Immature natural killer cell (primary cell): ENCODE data around the gene CCR6. TPM values are rescaled to one million over a fixed set of nuclear protein-coding genes. Genes with fewer than 3 reads are reported as not detected.

Source experiments
- DNase-seq, 3 donors: peaks; one replicate each; pipeline ENCODE4 v3.0.0; 2022; ENCODE audit warnings: mixed read lengths in 1 of 3
- H3K27ac Mint-ChIP-seq, 6 donors: one replicate each; pipeline ENCODE4 v1.8.0; 2020; ENCODE audit warnings: mixed read lengths in 6 of 6, mild to moderate bottlenecking in 5 of 6, inconsistent platforms in 4 of 6, moderate library complexity in 3 of 6
- H3K27me3 Mint-ChIP-seq, 3 donors: one replicate each; pipeline ENCODE4 v1.8.0; 2020 to 2021; ENCODE audit warnings: low read depth in 3 of 3, mild to moderate bottlenecking in 3 of 3, mixed read lengths in 3 of 3, moderate library complexity in 3 of 3, inconsistent platforms in 1 of 3
- H3K36me3 Mint-ChIP-seq, 3 donors: one replicate each; pipeline ENCODE4 v1.8.0; 2020; ENCODE audit warnings: mixed read lengths in 3 of 3, inconsistent platforms in 2 of 3, mild to moderate bottlenecking in 2 of 3
- H3K4me1 Mint-ChIP-seq, 2 donors: one replicate each; pipeline ENCODE4 v1.8.0; 2020; ENCODE audit warnings: inconsistent platforms in 2 of 2, mild to moderate bottlenecking in 2 of 2, mixed read lengths in 2 of 2, moderate library complexity in 1 of 2
- H3K4me3 Mint-ChIP-seq, 5 donors: one replicate each; pipeline ENCODE4 v1.8.0; 2020; ENCODE audit warnings: mild to moderate bottlenecking in 5 of 5, mixed read lengths in 5 of 5, inconsistent platforms in 3 of 5, moderate library complexity in 3 of 5
- H3K9me3 Mint-ChIP-seq, 6 donors: one replicate each; pipeline ENCODE4 v1.8.0; 2020; ENCODE audit warnings: mild to moderate bottlenecking in 6 of 6, mixed read lengths in 6 of 6, inconsistent platforms in 4 of 6, moderate library complexity in 3 of 6
- polyA plus RNA-seq, 3 donors: library from polyadenylated mRNA; unstranded; fragments of 300-500 nt; fragmentation: Illumina TruSeq; gene quantifications; one replicate each; pipeline ENCODE4 v1.2.3, GENCODE V29; 2021

The CCR6 gene
- polyA plus RNA-seq, 3 donors from 2014 or later: 0.79 to 2.3 (median 1.8) TPM

GRCh38 chr6:167092672-167093339 is 30.1 kb upstream of the CCR6 start:
- peak overlapping the region; percentile 59 to 80 (median 73) for H3K4me3 Mint-ChIP-seq
- no peaks in the 10 kb centered on the region for H3K36me3 Mint-ChIP-seq
- peaks cover 0 to 4% (median under 1%) of the 10 kb centered on the region in 6 donors for H3K9me3 Mint-ChIP-seq
- H3K27me3 Mint-ChIP-seq: peaks cover 0 to 5% (median 3%) of the 10 kb centered on the region in 3 donors
- peak overlapping the region in 5 of 6 donors; percentile 27 to 76 (median 70) for H3K27ac Mint-ChIP-seq
- DNase-seq: no peak
- H3K4me1 Mint-ChIP-seq: peaks cover 35 to 50% of the 10 kb centered on the region in 2 donors

GRCh38 chr6:167093406-167093921 is 29.4 kb upstream of the CCR6 start:
- peak overlapping the region; percentile 59 to 80 (median 73) for H3K4me3 Mint-ChIP-seq
- peaks cover 0 to 8% (median 3%) of the 10 kb centered on the region in 3 donors for H3K27me3 Mint-ChIP-seq
- H3K9me3 Mint-ChIP-seq: no peaks in the 10 kb centered on the region
- H3K27ac Mint-ChIP-seq: peak overlapping the region in 5 of 6 donors; percentile 12 to 79 (median 75)
- H3K4me1 Mint-ChIP-seq: peaks cover 35 to 50% of the 10 kb centered on the region in 2 donors
- H3K36me3 Mint-ChIP-seq: no peaks in the 10 kb centered on the region
- no peak for DNase-seq

GRCh38 chr6:167093922-167094432 is 28.9 kb upstream of the CCR6 start:
- H3K27me3 Mint-ChIP-seq: peaks cover under 1 to 8% (median 3%) of the 10 kb centered on the region in 3 donors
- DNase-seq: peak; percentile 52 to 69 (median 63)
- peaks cover 35 to 50% of the 10 kb centered on the region in 2 donors for H3K4me1 Mint-ChIP-seq
- peak overlapping the region; percentile 51 to 79 (median 69) for H3K27ac Mint-ChIP-seq
- peak overlapping the region; percentile 59 to 80 (median 73) for H3K4me3 Mint-ChIP-seq
- H3K9me3 Mint-ChIP-seq: no peaks in the 10 kb centered on the region
- H3K36me3 Mint-ChIP-seq: no peaks in the 10 kb centered on the region

GRCh38 chr6:167094436-167094819 is 28.5 kb upstream of the CCR6 start:
- Mint-ChIP-seq H3K36me3 (no peaks in the 10 kb centered on the region), H3K4me3 (peak overlapping the region; percentile 59 to 80 (median 73))

GRCh38 chr6:167094820-167095637 is 27.9 kb upstream of the CCR6 start:
- peak in 1 of 3 donors; percentile 6 for DNase-seq

More at GRCh38 chr6:167094436-167094819, 28.5 kb upstream of the CCR6 start:
- H3K27me3 Mint-ChIP-seq: peaks cover 2 to 8% (median 3%) of the 10 kb centered on the region in 3 donors
- H3K4me1 Mint-ChIP-seq: peaks cover 35 to 50% of the 10 kb centered on the region in 2 donors
- H3K9me3 Mint-ChIP-seq: no peaks in the 10 kb centered on the region
- no peak for DNase-seq
- peak overlapping the region; percentile 14 to 79 (median 65) for H3K27ac Mint-ChIP-seq

GRCh38 chr6:167095888-167096287 is 27.0 kb upstream of the CCR6 start:
- peaks cover 35 to 44% of the 10 kb centered on the region in 2 donors for H3K4me1 Mint-ChIP-seq
- H3K4me3 Mint-ChIP-seq: no peak overlapping the region
- H3K27ac Mint-ChIP-seq: no peak overlapping the region
- H3K27me3 Mint-ChIP-seq: peaks cover 2 to 8% (median 3%) of the 10 kb centered on the region in 3 donors
- no peak for DNase-seq
- H3K9me3 Mint-ChIP-seq: no peaks in the 10 kb centered on the region
- no peaks in the 10 kb centered on the region for H3K36me3 Mint-ChIP-seq

More at GRCh38 chr6:167094820-167095637, 27.9 kb upstream of the CCR6 start:
- peaks cover 35 to 50% of the 10 kb centered on the region in 2 donors for H3K4me1 Mint-ChIP-seq
- H3K27ac Mint-ChIP-seq: peak overlapping the region in 5 of 6 donors; percentile 7 to 79 (median 24)
- H3K36me3 Mint-ChIP-seq: no peaks in the 10 kb centered on the region
- H3K27me3 Mint-ChIP-seq: peaks cover 2 to 8% (median 3%) of the 10 kb centered on the region in 3 donors
- peak overlapping the region in 3 of 5 donors; percentile 37 to 80 (median 74) for H3K4me3 Mint-ChIP-seq
- H3K9me3 Mint-ChIP-seq: no peaks in the 10 kb centered on the region

GRCh38 chr6:167096991-167097390 is 25.9 kb upstream of the CCR6 start:
- H3K36me3 Mint-ChIP-seq: no peaks in the 10 kb centered on the region
- peaks cover 0 to 5% (median 2%) of the 10 kb centered on the region in 3 donors for H3K27me3 Mint-ChIP-seq
- H3K27ac Mint-ChIP-seq: no peak overlapping the region
- H3K4me1 Mint-ChIP-seq: peaks cover 29 to 33% of the 10 kb centered on the region in 2 donors
- H3K9me3 Mint-ChIP-seq: no peaks in the 10 kb centered on the region
- H3K4me3 Mint-ChIP-seq: no peak overlapping the region
- no peak for DNase-seq

GRCh38 chr6:167097770-167098169 is 25.1 kb upstream of the CCR6 start:
- no peak for DNase-seq
- Mint-ChIP-seq H3K4me1 (peaks cover 25 to 26% of the 10 kb centered on the region in 2 donors), H3K9me3 (no peaks in the 10 kb centered on the region), H3K27ac (no peak overlapping the region), H3K36me3 (no peaks in the 10 kb centered on the region), H3K4me3 (no peak overlapping the region), H3K27me3 (peaks cover 0 to 5% (median 3%) of the 10 kb centered on the region in 3 donors)

GRCh38 chr6:167098825-167099225 is 24.1 kb upstream of the CCR6 start:
- Mint-ChIP-seq H3K27me3 (peaks cover 0 to 5% (median 4%) of the 10 kb centered on the region in 3 donors), H3K4me3 (no peak overlapping the region), H3K36me3 (no peaks in the 10 kb centered on the region), H3K4me1 (peaks cover 20 to 24% of the 10 kb centered on the region in 2 donors), H3K27ac (peak overlapping the region in 1 of 6 donors; percentile 36), H3K9me3 (no peaks in the 10 kb centered on the region)
- DNase-seq: no peak

- peaks cover 11 to 15% of the 10 kb centered on the region in 2 donors for H3K4me1 Mint-ChIP-seq
- H3K4me3 Mint-ChIP-seq: no peak overlapping the region
- no peaks in the 10 kb centered on the region for H3K9me3 Mint-ChIP-seq
Observed at GRCh38 chr6:167099707-167100106, 23.2 kb upstream of the CCR6 start.

GRCh38 chr6:167100241-167100674 is 22.6 kb upstream of the CCR6 start:
- no peaks in the 10 kb centered on the region for H3K9me3 Mint-ChIP-seq
- no peak overlapping the region for H3K4me3 Mint-ChIP-seq
- peaks cover 9 to 10% of the 10 kb centered on the region in 2 donors for H3K4me1 Mint-ChIP-seq
- no peaks in the 10 kb centered on the region for H3K36me3 Mint-ChIP-seq
- H3K27ac Mint-ChIP-seq: no peak overlapping the region
- H3K27me3 Mint-ChIP-seq: peaks cover 0 to 4% (median 3%) of the 10 kb centered on the region in 3 donors
- no peak for DNase-seq

More at GRCh38 chr6:167099707-167100106, 23.2 kb upstream of the CCR6 start:
- Mint-ChIP-seq H3K27ac (no peak overlapping the region), H3K27me3 (peaks cover 0 to 4% (median 3%) of the 10 kb centered on the region in 3 donors), H3K36me3 (no peaks in the 10 kb centered on the region)
- DNase-seq: no peak

- no peak overlapping the region for H3K4me3 Mint-ChIP-seq
- DNase-seq: no peak
- no peaks in the 10 kb centered on the region for H3K36me3 Mint-ChIP-seq
- peaks cover 8 to 10% of the 10 kb centered on the region in 2 donors for H3K4me1 Mint-ChIP-seq
- no peak overlapping the region for H3K27ac Mint-ChIP-seq
- no peaks in the 10 kb centered on the region for H3K9me3 Mint-ChIP-seq
- H3K27me3 Mint-ChIP-seq: peaks cover 0 to 4% (median 3%) of the 10 kb centered on the region in 3 donors
Observed at GRCh38 chr6:167102318-167102717, 20.6 kb upstream of the CCR6 start.
